ENCODE measurements around the gene APOBEC3H. TPM values are rescaled to one million over a fixed set of nuclear protein-coding genes. Genes with fewer than 3 reads are reported as not detected.
"Not testable (repeated sequence)": the region's sequence is repeated elsewhere in the genome, so short reads cannot be mapped to it uniquely, and the experiment has no call there.

APOBEC3H gene
- total RNA-seq = not detected in 2 replicates

DNA sequence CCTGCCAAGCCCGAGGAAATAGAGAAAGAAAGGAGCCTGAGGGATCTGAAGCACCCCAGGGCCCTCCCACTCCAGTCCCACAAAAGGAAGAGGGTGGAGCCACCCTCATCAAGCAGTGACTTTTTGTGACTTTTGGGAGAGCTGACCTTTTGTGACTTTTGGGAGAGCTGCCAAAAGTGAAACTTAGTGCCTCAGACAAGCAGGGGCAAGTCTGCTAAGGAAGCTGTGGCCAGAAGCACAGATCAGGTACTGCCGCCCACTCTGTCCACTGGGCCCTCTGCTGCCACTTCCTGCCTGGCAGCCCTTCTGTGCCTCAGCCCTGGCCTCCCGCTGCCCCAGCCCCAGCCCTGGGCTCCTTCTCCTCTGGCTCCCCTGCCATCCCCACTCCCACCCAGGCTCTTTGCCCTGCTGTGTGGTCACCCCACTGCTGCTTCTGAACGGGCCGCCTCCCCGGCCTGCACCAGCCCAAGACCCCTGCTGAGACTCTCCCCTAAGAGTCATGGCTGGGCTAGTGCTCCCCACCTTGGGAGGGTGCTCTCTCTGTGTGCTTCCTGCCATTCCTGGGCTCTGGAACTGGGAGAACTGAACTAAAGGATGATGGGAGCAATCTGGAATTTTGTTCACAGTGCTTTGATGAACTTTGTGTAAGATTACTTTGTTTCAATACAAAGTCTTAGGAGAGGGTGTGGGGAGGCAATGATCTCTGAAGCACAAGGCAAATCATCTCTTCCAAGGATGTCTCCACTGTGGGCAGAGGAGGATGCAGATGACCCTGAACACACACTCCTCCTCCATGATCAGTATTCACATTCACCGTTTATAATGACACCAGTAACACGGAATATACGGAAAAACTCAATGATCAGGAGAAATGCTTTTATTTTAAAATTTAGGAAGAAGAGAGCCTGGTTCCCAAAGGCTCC is at the start of gene APOBEC3H:
Gene APOBEC3H, plus strand, starts transcription at position 147 of the 923 bp plus-strand sequence. CDS start 3,035 bp downstream, outside the sequence.
- no peak for DNase-seq (ENCODE audit: low read depth)
- H3K4me3 ChIP-seq (ENCODE audit: low read depth, low read length) = no peak within 1 kb of the TSS
- TF ChIP-seq CTCF (conservative IDR thresholded peaks at IDR 0.05; ENCODE audit: low read depth, low read length) = no peak

- H3K4me3 ChIP-seq (ENCODE audit: low read depth, low read length); DNase-seq (ENCODE audit: low read depth): not testable (repeated sequence)
These were observed 47.6 kb upstream of the APOBEC3H start for GRCh38 chr22:39049486-39049885.

DNA sequence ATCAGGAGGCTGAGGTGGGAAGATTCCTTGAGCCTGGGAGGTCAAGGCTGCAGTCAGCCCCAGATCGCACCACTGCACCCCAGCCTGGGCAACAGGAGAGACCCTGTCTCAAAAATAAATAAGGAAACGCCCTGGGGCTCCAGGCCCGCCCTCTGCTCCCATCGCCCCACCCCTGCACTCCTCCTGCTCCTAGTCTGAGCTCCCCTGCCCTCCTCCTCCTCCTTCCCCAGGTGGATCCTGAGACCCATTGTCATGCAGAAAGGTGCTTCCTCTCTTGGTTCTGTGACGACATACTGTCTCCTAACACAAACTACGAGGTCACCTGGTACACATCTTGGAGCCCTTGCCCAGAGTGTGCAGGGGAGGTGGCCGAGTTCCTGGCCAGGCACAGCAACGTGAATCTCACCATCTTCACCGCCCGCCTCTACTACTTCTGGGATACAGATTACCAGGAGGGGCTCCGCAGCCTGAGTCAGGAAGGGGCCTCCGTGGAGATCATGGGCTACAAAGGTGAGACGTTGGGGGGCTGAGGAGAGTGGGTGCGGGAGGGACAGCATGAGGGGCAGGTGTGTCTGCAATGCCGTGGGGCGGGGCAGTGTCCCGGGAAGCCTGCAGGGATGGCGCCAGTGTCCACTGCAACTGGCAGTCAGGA is 45.1 kb upstream of the APOBEC3H start:
- not testable (repeated sequence) for DNase-seq (ENCODE audit: low read depth); H3K4me3 ChIP-seq (ENCODE audit: low read depth, low read length)

DNA sequence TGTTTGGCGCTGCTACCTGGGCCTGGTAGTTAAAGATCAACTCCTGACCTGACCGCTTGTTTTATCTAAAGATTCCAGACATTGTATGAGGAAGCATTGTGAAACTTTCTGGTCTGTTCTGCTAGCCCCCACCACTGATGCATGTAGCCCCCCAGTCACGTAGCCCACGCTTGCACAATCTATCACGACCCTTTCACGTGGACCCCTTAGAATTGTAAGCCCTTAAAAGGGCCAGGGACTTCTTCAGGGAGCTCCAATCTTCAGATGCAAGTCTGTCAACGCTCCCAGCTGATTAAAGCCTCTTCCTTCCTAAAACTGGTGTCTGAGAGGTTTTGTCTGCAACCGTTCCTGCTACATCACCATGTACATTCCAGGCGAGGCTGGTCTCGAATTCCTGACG is 41.4 kb upstream of the APOBEC3H start:
- TF ChIP-seq CTCF (conservative IDR thresholded peaks at IDR 0.05; ENCODE audit: low read depth, low read length) = no peak
- DNase-seq (ENCODE audit: low read depth) = no peak
- H3K4me3 ChIP-seq (ENCODE audit: low read depth, low read length) = no peak overlapping the region

GRCh38 chr22:39061290-39061689 is 35.8 kb upstream of the APOBEC3H start:
- DNase-seq (ENCODE audit: low read depth); H3K4me3 ChIP-seq (ENCODE audit: low read depth, low read length): not testable (repeated sequence)

GRCh38 chr22:39061951-39062350 is 35.1 kb upstream of the APOBEC3H start:
- not testable (repeated sequence) for H3K4me3 ChIP-seq (ENCODE audit: low read depth, low read length); DNase-seq (ENCODE audit: low read depth)

DNA sequence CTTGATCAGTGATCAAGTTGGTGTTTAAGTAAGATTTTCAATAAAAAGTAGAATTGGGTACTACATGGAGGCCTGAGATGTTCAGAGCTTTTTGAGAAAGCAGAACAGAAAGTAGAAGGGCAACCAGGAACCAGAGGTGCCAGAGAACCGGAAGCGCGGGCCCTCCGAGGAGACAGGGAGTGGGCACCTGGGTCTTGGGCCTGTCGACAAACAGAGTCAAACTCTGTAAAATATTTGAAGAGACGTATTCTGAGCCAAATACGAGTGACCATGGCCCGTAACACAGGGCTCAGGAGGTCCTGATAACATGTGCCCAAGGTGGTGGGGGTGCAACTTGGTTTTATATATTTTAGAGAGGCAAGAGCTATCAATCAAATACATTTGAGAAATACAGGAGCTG is 33.1 kb upstream of the APOBEC3H start:
- DNase-seq (ENCODE audit: low read depth); H3K4me3 ChIP-seq (ENCODE audit: low read depth, low read length): not testable (repeated sequence)

DNA sequence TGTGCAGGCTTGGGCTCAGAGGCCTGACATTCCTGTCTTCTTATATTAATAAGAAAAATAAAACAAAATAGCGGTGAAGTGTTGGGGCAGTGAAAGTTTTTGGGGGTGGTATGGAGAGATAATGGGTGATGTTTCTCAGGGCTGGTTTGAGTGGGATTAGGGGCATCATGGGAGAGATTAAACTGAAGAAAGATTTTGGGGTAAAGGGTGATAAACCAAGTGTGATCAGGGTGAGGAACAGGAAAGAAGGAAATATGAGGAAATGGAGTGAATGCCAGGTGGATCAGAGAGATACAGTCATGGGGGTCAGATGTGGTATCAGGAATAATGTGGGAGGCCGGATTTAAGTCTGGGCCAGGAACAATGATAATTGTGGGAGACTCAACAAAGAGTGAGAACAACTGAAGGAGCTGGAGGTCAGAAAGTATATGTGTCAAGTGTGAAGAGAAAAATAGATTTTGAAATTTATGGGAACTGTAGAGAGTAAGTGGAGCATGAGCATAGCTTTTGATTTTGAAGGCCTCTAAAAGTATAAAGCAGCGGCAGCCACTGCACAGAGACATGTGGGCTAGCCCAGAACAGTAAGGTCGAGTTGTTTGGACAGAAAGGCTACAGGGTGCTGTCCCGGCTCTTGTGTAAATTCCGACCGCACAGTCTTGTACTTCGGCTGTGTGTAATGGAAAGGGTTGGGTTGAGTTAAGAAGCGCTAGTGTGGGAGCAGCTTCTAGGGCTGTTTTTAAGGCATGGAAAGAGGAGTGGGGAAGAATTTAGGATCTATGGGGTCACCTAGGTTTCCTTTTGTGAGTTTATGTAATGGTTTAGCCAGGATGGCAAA is 30.4 kb upstream of the APOBEC3H start:
- DNase-seq (ENCODE audit: low read depth); H3K4me3 ChIP-seq (ENCODE audit: low read depth, low read length): not testable (repeated sequence)

GRCh38 chr22:39068033-39068785 is 28.8 kb upstream of the APOBEC3H start:
- H3K4me3 ChIP-seq (ENCODE audit: low read depth, low read length) = no peak overlapping the region
- no peak for TF ChIP-seq CTCF (conservative IDR thresholded peaks at IDR 0.05; ENCODE audit: low read depth, low read length)
- DNase-seq (ENCODE audit: low read depth) = no peak
